Eye (tissue), 1 donor: ENCODE results near the gene SELENOI.
"Not testable (repeated sequence)": the region's sequence is repeated elsewhere in the genome, so short reads cannot be mapped to it uniquely, and the experiment has no call there.

ENCODE experiments used
- DNase-seq: peaks from one replicate; pipeline ENCODE4 v3.0.0-alpha.2; 2015

SELENOI gene

GRCh38 chr2:26345545-26346453 lies at the start of gene SELENOI:
TSS of gene SELENOI (plus strand) at chr2:26346143. CDS start at chr2:26346233, 90 bp downstream.
- peak; percentile 100 for DNase-seq

GRCh38 chr2:26297061-26297460 lies 48.9 kb upstream of the SELENOI start:
- no peak for DNase-seq

GRCh38 chr2:26298286-26298637 lies 47.7 kb upstream of the SELENOI start:
- peak; percentile 28 for DNase-seq

GRCh38 chr2:26298638-26299393 lies 47.1 kb upstream of the SELENOI start:
- DNase-seq = peak; percentile 70

- DNase-seq = peak; percentile 81
Observed at GRCh38 chr2:26299471-26300101, 46.4 kb upstream of the SELENOI start.

GRCh38 chr2:26300234-26300925 lies 45.6 kb upstream of the SELENOI start:
- DNase-seq = peak; percentile 65

- DNase-seq = no peak
Observed at GRCh38 chr2:26302846-26303245, 43.1 kb upstream of the SELENOI start.

GRCh38 chr2:26305094-26305493 lies 40.8 kb upstream of the SELENOI start:
- not testable (repeated sequence) for DNase-seq

- DNase-seq = no peak
Observed at GRCh38 chr2:26305540-26305939, 40.4 kb upstream of the SELENOI start.

GRCh38 chr2:26309921-26310320 lies 36.0 kb upstream of the SELENOI start:
- DNase-seq = no peak

GRCh38 chr2:26312471-26312870 lies 33.5 kb upstream of the SELENOI start:
- DNase-seq = no peak

GRCh38 chr2:26313446-26313845 lies 32.5 kb upstream of the SELENOI start:
- DNase-seq = no peak

GRCh38 chr2:26314243-26314642 lies 31.7 kb upstream of the SELENOI start:
- DNase-seq = no peak

- no peak for DNase-seq
Observed at GRCh38 chr2:26316041-26316440, 29.9 kb upstream of the SELENOI start.

GRCh38 chr2:26316845-26317244 lies 29.1 kb upstream of the SELENOI start:
- DNase-seq = no peak

GRCh38 chr2:26317377-26318105 lies 28.4 kb upstream of the SELENOI start:
- no peak for DNase-seq

GRCh38 chr2:26318950-26319349 lies 27.0 kb upstream of the SELENOI start:
- DNase-seq = no peak

GRCh38 chr2:26324479-26324878 lies 21.5 kb upstream of the SELENOI start:
- not testable (repeated sequence) for DNase-seq

- no peak for DNase-seq
Observed at GRCh38 chr2:26324903-26325302, 21.0 kb upstream of the SELENOI start.

- DNase-seq = no peak
Observed at GRCh38 chr2:26325851-26326250, 20.1 kb upstream of the SELENOI start.

- no peak for DNase-seq
Observed at GRCh38 chr2:26326514-26326913, 19.4 kb upstream of the SELENOI start.
